Type B pancreatic cell (in vitro differentiated cells): Measurements from ENCODE around the gene PRSS37. TPM values are rescaled to one million over a fixed set of nuclear protein-coding genes. Genes with fewer than 3 reads are reported as not detected.

Experiments
- DNase-seq: peaks from one replicate; pipeline ENCODE4 v3.0.0; 2021; ENCODE audit warnings: mixed read lengths; ENCODE audit not compliant: unreplicated experiment; ENCODE audit errors: extremely low spot score
- H3K27ac Mint-ChIP-seq: 2 replicates; pipeline ENCODE4 v1.8.0; 2021; ENCODE audit warnings: mild to moderate bottlenecking, mixed read lengths
- H3K27me3 Mint-ChIP-seq: 2 replicates; pipeline ENCODE4 v1.8.0; 2021; ENCODE audit warnings: mixed read lengths
- H3K36me3 Mint-ChIP-seq: 2 replicates; pipeline ENCODE4 v1.8.0; 2021; ENCODE audit warnings: mixed read lengths
- H3K4me1 Mint-ChIP-seq: one replicate; pipeline ENCODE4 v1.8.0; 2021; ENCODE audit warnings: mixed read lengths; ENCODE audit not compliant: unreplicated experiment
- H3K4me3 Mint-ChIP-seq: 2 replicates; pipeline ENCODE4 v1.8.0; 2021; ENCODE audit warnings: mild to moderate bottlenecking, mixed read lengths
- H3K9me3 Mint-ChIP-seq: 2 replicates; pipeline ENCODE4 v1.8.0; 2021; ENCODE audit warnings: mixed read lengths
- CTCF ChIP-seq: fragments of 200-600 bp; sonication (generic); conservative IDR thresholded peaks from 2 replicates; pipeline ENCODE4 v1.5.0; 2021; ENCODE audit warnings: antibody characterized with exemption, mild to moderate bottlenecking
- total RNA-seq: library from RNA; stranded (reverse); gene quantifications from 2 replicates; pipeline ENCODE4 v1.2.1, GENCODE V29; 2021; ENCODE audit warnings: low replicate concordance

Gene PRSS37
- total RNA-seq, 1 donor from 2014 or later: not detected

GRCh38 chr7:141789917-141790316 lies 51.4 kb downstream of the PRSS37 start, which contains the start of gene TAS2R5:
Gene TAS2R5 (plus strand): TSS chr7:141790217. CDS start chr7:141790362, 145 bp downstream.
- Mint-ChIP-seq H3K36me3 (peaks cover 14% of the 10 kb centered on the region), H3K9me3 (no peaks in the 10 kb centered on the region), H3K27me3 (no peaks in the 10 kb centered on the region), H3K4me1 (no peaks in the 10 kb centered on the region), H3K4me3 (no peak within 1 kb of the TSS), H3K27ac (no peak within 1 kb of the TSS)
- DNase-seq: no peak
- TF ChIP-seq CTCF: no peak

DNA sequence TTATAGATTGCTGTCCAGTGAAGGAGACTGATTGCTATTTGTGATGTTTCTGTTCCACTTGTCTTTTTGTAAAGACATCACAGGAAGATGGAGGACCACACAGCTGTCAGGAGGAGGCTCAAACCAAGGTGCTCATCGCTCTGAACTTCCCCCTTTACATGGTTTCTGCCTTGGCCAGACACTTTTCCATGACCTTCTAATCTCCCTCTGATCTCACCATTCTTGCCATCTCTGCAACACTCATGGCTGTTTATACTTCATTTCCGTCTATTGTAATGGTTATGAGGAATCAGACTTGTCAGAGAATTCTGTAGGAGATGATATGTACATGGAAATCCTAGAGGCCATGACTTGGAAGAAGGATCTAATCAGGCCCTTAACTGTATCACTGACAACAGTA lies 53.0 kb downstream of the PRSS37 start:
- Mint-ChIP-seq H3K9me3 (no peaks in the 10 kb centered on the region), H3K4me1 (no peaks in the 10 kb centered on the region), H3K27me3 (no peaks in the 10 kb centered on the region), H3K36me3 (peaks cover 14% of the 10 kb centered on the region), H3K4me3 (no peak overlapping the region), H3K27ac (no peak overlapping the region)
- TF ChIP-seq CTCF: no peak
- no peak for DNase-seq

Other genes starting within 250 kb of the PRSS37 start
- 17.3 and 19.8 TPM in 2 replicates for gene DENND11, start 139.3 kb downstream of the PRSS37 start, total RNA-seq
- gene WEE2, start 133.1 kb downstream of the PRSS37 start, total RNA-seq: not detected in 2 replicates
- 107 and 116 TPM in 2 replicates for gene SSBP1, start 103.1 kb downstream of the PRSS37 start, total RNA-seq
- gene TAS2R3, start 77.4 kb downstream of the PRSS37 start, total RNA-seq: 1.2 and 3.2 TPM in 2 replicates
- gene TAS2R4, start 64.8 kb downstream of the PRSS37 start, total RNA-seq: 1.00 and 2.2 TPM in 2 replicates
- gene TAS2R5, start 51.3 kb downstream of the PRSS37 start, total RNA-seq: 2.5 and 3.3 TPM in 2 replicates
- gene OR9A4, start 74.9 kb upstream of the PRSS37 start, total RNA-seq: not detected in 2 replicates
- not detected in 2 replicates for gene CLEC5A, start 105.5 kb upstream of the PRSS37 start, total RNA-seq
- not detected in 2 replicates for gene TAS2R38, start 132.3 kb upstream of the PRSS37 start, total RNA-seq
- gene MGAM, start 154.4 kb upstream of the PRSS37 start, total RNA-seq: 1.3 and 2.2 TPM in 2 replicates